ENCODE results near the gene PSG5.
"Not testable (repeated sequence)": the region's sequence is repeated elsewhere in the genome, so short reads cannot be mapped to it uniquely, and the experiment has no call there.

PSG5 gene

GRCh38 chr19:43148233-43148632, 38.1 kb downstream of the PSG5 start:
- Histone ChIP-seq H3K27me3 (ENCODE audit: insufficient read depth, poor library complexity, severe bottlenecking) (no peaks in the 10 kb centered on the region), H3K4me3 (replicated peaks; ENCODE audit: insufficient read depth, low read length) (no peak overlapping the region), H3K27ac (replicated peaks) (no peak overlapping the region)
- TF ChIP-seq POLR2AphosphoS5 (IDR thresholded peaks at IDR 0.05; ENCODE audit: low read depth) (no peak), SPI1 (IDR thresholded peaks at IDR 0.05; ENCODE audit: borderline replicate concordance, low read depth) (no peak), REST (IDR thresholded peaks at IDR 0.05; ENCODE audit: insufficient replicate concordance, low read depth) (no peak), GABPA (IDR thresholded peaks at IDR 0.05; ENCODE audit: low read depth) (no peak), CTCF (IDR thresholded peaks at IDR 0.05; ENCODE audit: insufficient read depth, low read length) (no peak)
- DNase-seq (ENCODE audit: low read depth in 1 of 2, low spot score in 1 of 2): no peak

GRCh38 chr19:43141763-43142162, 44.6 kb downstream of the PSG5 start:
- H3K27me3 ChIP-seq (ENCODE audit: insufficient read depth, poor library complexity, severe bottlenecking); H3K4me3 ChIP-seq (replicated peaks; ENCODE audit: insufficient read depth, low read length); H3K27ac ChIP-seq (replicated peaks); DNase-seq (ENCODE audit: low read depth in 1 of 2, low spot score in 1 of 2): not testable (repeated sequence)

- no peak for DNase-seq (ENCODE audit: low read depth in 1 of 2, low spot score in 1 of 2)
- no peak for TF ChIP-seq REST (IDR thresholded peaks at IDR 0.05; ENCODE audit: insufficient replicate concordance, low read depth)
- TF ChIP-seq CTCF (IDR thresholded peaks at IDR 0.05; ENCODE audit: insufficient read depth, low read length): no peak
- no peak for TF ChIP-seq POLR2AphosphoS5 (IDR thresholded peaks at IDR 0.05; ENCODE audit: low read depth)
- TF ChIP-seq SPI1 (IDR thresholded peaks at IDR 0.05; ENCODE audit: borderline replicate concordance, low read depth): no peak
- TF ChIP-seq GABPA (IDR thresholded peaks at IDR 0.05; ENCODE audit: low read depth): no peak
- Histone ChIP-seq H3K27me3 (ENCODE audit: insufficient read depth, poor library complexity, severe bottlenecking) (no peaks in the 10 kb centered on the region), H3K27ac (replicated peaks) (no peak overlapping the region), H3K4me3 (replicated peaks; ENCODE audit: insufficient read depth, low read length) (no peak overlapping the region)
These were observed 53.6 kb downstream of the PSG5 start for GRCh38 chr19:43132696-43133095.

GRCh38 chr19:43131281-43131842, 55.0 kb downstream of the PSG5 start:
- not testable (repeated sequence) for H3K4me3 ChIP-seq (replicated peaks; ENCODE audit: insufficient read depth, low read length); DNase-seq (ENCODE audit: low read depth in 1 of 2, low spot score in 1 of 2); H3K27ac ChIP-seq (replicated peaks); H3K27me3 ChIP-seq (ENCODE audit: insufficient read depth, poor library complexity, severe bottlenecking)

GRCh38 chr19:43129197-43129596, 57.1 kb downstream of the PSG5 start:
- H3K27me3 ChIP-seq (ENCODE audit: insufficient read depth, poor library complexity, severe bottlenecking); H3K27ac ChIP-seq (replicated peaks); H3K4me3 ChIP-seq (replicated peaks; ENCODE audit: insufficient read depth, low read length); DNase-seq (ENCODE audit: low read depth in 1 of 2, low spot score in 1 of 2): not testable (repeated sequence)

- H3K27me3 ChIP-seq (ENCODE audit: insufficient read depth, poor library complexity, severe bottlenecking); DNase-seq (ENCODE audit: low read depth in 1 of 2, low spot score in 1 of 2); H3K27ac ChIP-seq (replicated peaks); H3K4me3 ChIP-seq (replicated peaks; ENCODE audit: insufficient read depth, low read length): not testable (repeated sequence)
These were observed 59.0 kb downstream of the PSG5 start for GRCh38 chr19:43127336-43127735.
